HL-60 (cell line): ENCODE data around the gene ITGA8.

Experiments used
- CTCF ChIP-seq: IDR thresholded peaks from one replicate; pipeline ENCODE4 v1.5.1; 2011; ENCODE audit warnings: low read length, control low read depth, inconsistent platforms; ENCODE audit not compliant: insufficient read depth
- GABPA ChIP-seq: IDR thresholded peaks from 2 replicates; pipeline ENCODE4 v1.6.1; 2012; ENCODE audit warnings: low read depth
- POLR2AphosphoS5 ChIP-seq: IDR thresholded peaks from 2 replicates; pipeline ENCODE4 v1.6.1; 2012; ENCODE audit warnings: low read depth
- REST ChIP-seq: IDR thresholded peaks from 2 replicates; pipeline ENCODE4 v1.6.1; 2012; ENCODE audit warnings: low read depth; ENCODE audit not compliant: insufficient replicate concordance
- SPI1 ChIP-seq: IDR thresholded peaks from 2 replicates; pipeline ENCODE4 v1.6.1; 2012; ENCODE audit warnings: low read depth, mild to moderate bottlenecking, borderline replicate concordance

GRCh38 chr10:15464381-15464780, 255.3 kb downstream of the ITGA8 start:
- TF ChIP-seq CTCF, result no peak
- no peak for TF ChIP-seq SPI1
- TF ChIP-seq REST, result no peak
- TF ChIP-seq POLR2AphosphoS5, result no peak
- TF ChIP-seq GABPA, result no peak
